Hepatocyte (in vitro differentiated cells): ENCODE data around the gene EPHA6.

Experiments
- EZH2phosphoT487 ChIP-seq: fragments of 200-600 bp; sonication (generic); IDR thresholded peaks from one replicate; pipeline ENCODE4 v1.6.1; 2018; ENCODE audit warnings: antibody characterized with exemption, mild to moderate bottlenecking, low read depth, moderate library complexity; ENCODE audit not compliant: unreplicated experiment, severe bottlenecking
- TF ChIP-seq, protein P1 (sequence below): fragments of 200-600 bp; sonication (generic); IDR thresholded peaks from 2 replicates; pipeline ENCODE4 v1.5.1; 2016; ENCODE audit warnings: antibody characterized with exemption, mild to moderate bottlenecking; ENCODE audit not compliant: poor library complexity

DNA sequence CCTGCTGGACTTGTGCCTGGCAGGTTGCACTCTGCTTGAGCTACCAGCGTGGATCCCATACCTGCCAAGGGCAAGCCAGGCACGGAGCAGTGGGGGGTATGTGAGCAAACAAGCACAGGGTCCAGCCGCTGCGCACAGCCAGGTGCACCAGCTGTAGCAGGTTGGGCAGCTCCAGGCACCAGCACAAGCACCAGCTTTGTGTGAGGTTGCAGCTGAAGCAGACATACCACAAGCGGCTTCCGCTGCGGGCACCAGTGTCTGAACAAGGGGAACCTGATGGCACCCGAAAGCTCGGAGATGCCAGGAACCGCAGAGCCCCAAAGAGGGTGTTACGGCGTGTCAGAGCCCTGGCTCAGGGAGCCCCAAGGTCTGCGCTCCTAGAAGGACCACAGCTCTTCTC, 477.5 kb downstream of the EPHA6 start:
- TF ChIP-seq, protein P1, sequence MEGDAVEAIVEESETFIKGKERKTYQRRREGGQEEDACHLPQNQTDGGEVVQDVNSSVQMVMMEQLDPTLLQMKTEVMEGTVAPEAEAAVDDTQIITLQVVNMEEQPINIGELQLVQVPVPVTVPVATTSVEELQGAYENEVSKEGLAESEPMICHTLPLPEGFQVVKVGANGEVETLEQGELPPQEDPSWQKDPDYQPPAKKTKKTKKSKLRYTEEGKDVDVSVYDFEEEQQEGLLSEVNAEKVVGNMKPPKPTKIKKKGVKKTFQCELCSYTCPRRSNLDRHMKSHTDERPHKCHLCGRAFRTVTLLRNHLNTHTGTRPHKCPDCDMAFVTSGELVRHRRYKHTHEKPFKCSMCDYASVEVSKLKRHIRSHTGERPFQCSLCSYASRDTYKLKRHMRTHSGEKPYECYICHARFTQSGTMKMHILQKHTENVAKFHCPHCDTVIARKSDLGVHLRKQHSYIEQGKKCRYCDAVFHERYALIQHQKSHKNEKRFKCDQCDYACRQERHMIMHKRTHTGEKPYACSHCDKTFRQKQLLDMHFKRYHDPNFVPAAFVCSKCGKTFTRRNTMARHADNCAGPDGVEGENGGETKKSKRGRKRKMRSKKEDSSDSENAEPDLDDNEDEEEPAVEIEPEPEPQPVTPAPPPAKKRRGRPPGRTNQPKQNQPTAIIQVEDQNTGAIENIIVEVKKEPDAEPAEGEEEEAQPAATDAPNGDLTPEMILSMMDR = no peak
- TF ChIP-seq EZH2phosphoT487 = no peak
